Liver (tissue), 9 donors: ENCODE results near the gene ZNF438. TPM values are rescaled to one million over a fixed set of nuclear protein-coding genes. Genes with fewer than 3 reads are reported as not detected.

Source experiments
- DNase-seq: peaks from one replicate; pipeline ENCODE4 v3.0.0-alpha.2; 2017; ENCODE audit warnings: low spot score
- H3K27ac ChIP-seq, 2 donors: one replicate each; pipeline ENCODE4 v1.7.0; 2013; ENCODE audit warnings: inconsistent platforms in 2 of 2, low read length in 2 of 2, control low read depth in 1 of 2, low read depth in 1 of 2, mild to moderate bottlenecking in 1 of 2
- H3K27me3 ChIP-seq, 4 donors: one replicate each; pipeline versions ENCODE4 v1.6.1 to v1.7.0; 2013; ENCODE audit warnings: low read length in 3 of 4, inconsistent platforms in 1 of 4, mild to moderate bottlenecking in 1 of 4, moderate library complexity in 1 of 4; ENCODE audit not compliant: control insufficient read depth in 4 of 4, insufficient read depth in 4 of 4
- H3K36me3 ChIP-seq, 4 donors: one replicate each; pipeline versions ENCODE4 v1.6.1 to v1.7.0; 2013; ENCODE audit warnings: low read length in 3 of 4, mild to moderate bottlenecking in 3 of 4, low read depth in 1 of 4, moderate library complexity in 1 of 4; ENCODE audit not compliant: control insufficient read depth in 4 of 4, insufficient read depth in 3 of 4
- H3K4me1 ChIP-seq, 4 donors: one replicate each; pipeline versions ENCODE4 v1.6.1 to v1.7.0; 2013; ENCODE audit warnings: low read length in 3 of 4, mild to moderate bottlenecking in 3 of 4, moderate library complexity in 1 of 4; ENCODE audit not compliant: control insufficient read depth in 4 of 4, insufficient read depth in 4 of 4
- H3K4me3 ChIP-seq, 3 donors: one replicate each; pipeline versions ENCODE4 v1.6.1 to v1.7.0; 2013; ENCODE audit warnings: low read length in 3 of 3, control low read depth in 1 of 3, low read depth in 1 of 3, mild to moderate bottlenecking in 1 of 3
- H3K9ac ChIP-seq, 2 donors: one replicate each; pipeline ENCODE4 v1.7.0; 2013; ENCODE audit warnings: low read length in 2 of 2, mild to moderate bottlenecking in 2 of 2, moderate library complexity in 2 of 2, control low read depth in 1 of 2, low read depth in 1 of 2
- H3K9me3 ChIP-seq, 4 donors: one replicate each; pipeline versions ENCODE4 v1.6.1 to v1.7.0; 2013; ENCODE audit warnings: low read length in 3 of 4; ENCODE audit not compliant: control insufficient read depth in 4 of 4
- CTCF ChIP-seq: fragments of 150-350 bp; IDR thresholded peaks from 2 replicates; pipeline ENCODE4 v1.5.1; 2017; ENCODE audit warnings: improper control_type of control experiment, low read depth, low read length; ENCODE audit not compliant: missing input control
- FOXA1 ChIP-seq: IDR thresholded peaks from 2 replicates; pipeline ENCODE4 v1.6.1; 2016; ENCODE audit warnings: antibody characterized with exemption
- FOXA2 ChIP-seq: IDR thresholded peaks from 2 replicates; pipeline ENCODE4 v1.6.1; 2016; ENCODE audit warnings: antibody characterized with exemption
- GABPA ChIP-seq, 2 donors: IDR thresholded peaks in 1 of 2; conservative IDR thresholded peaks in 1 of 2; 2 replicates each; pipeline ENCODE4 v1.6.1; 2016; ENCODE audit warnings: antibody characterized with exemption in 2 of 2, mild to moderate bottlenecking in 1 of 2, moderate library complexity in 1 of 2
- HNF4A ChIP-seq, 2 donors: conservative IDR thresholded peaks; 2 replicates each; pipeline ENCODE4 v1.6.1; 2016; ENCODE audit warnings: antibody characterized with exemption in 2 of 2, mild to moderate bottlenecking in 2 of 2
- HNF4G ChIP-seq: IDR thresholded peaks from 2 replicates; pipeline ENCODE4 v1.6.1; 2016; ENCODE audit warnings: antibody characterized with exemption
- JUND ChIP-seq, 2 donors: IDR thresholded peaks; 2 replicates each; pipeline ENCODE4 v1.6.1; 2016; ENCODE audit warnings: antibody characterized with exemption in 2 of 2
- RAD21 ChIP-seq, 2 donors: IDR thresholded peaks; 2 replicates each; pipeline ENCODE4 v1.6.1; 2016; ENCODE audit warnings: antibody characterized with exemption in 2 of 2, mild to moderate bottlenecking in 2 of 2
- RXRA ChIP-seq, 2 donors: IDR thresholded peaks; 2 replicates each; pipeline ENCODE4 v1.6.1; 2017 to 2018; ENCODE audit warnings: antibody characterized with exemption in 2 of 2, mild to moderate bottlenecking in 1 of 2
- SP1 ChIP-seq: IDR thresholded peaks from 2 replicates; pipeline ENCODE4 v1.6.1; 2018; ENCODE audit warnings: antibody characterized with exemption, mild to moderate bottlenecking
- YY1 ChIP-seq: IDR thresholded peaks from 2 replicates; pipeline ENCODE4 v1.6.1; 2016; ENCODE audit warnings: antibody characterized with exemption, mild to moderate bottlenecking
- whole genome bisulfite sequencing: extraction: QIAGEN DNeasy Blood & Tissue Kit; methylation state at CpG from one replicate; pipeline ENCODE4 v1.1.7; 2013; 5-methylcytosine and 5-hydroxymethylcytosine counted together
- polyA plus RNA-seq, 2 donors: library from polyadenylated mRNA; stranded (reverse) in 1 of 2; unstranded in 1 of 2; fragments of 200-250 nt in 1 of 2; fragments of >200 nt in 1 of 2; fragmentation: Nextera tagmentation in 1 of 2; extraction: Ambion mirVana in 1 of 2; gene quantifications; one replicate each; pipeline versions ENCODE4 v1.2.1 to v1.2.3, GENCODE V29; 2013 to 2015
- total RNA-seq, 2 donors: library from RNA; depleted of rRNA; stranded (reverse); fragments of >200 nt; gene quantifications; one replicate each; pipeline ENCODE4 v1.2.3, GENCODE V29; 2014
- TF ChIP-seq, protein P1 (sequence below): IDR thresholded peaks from 2 replicates; pipeline ENCODE4 v1.6.1; 2016; ENCODE audit warnings: antibody characterized with exemption
- TF ChIP-seq, protein P2 (sequence below): IDR thresholded peaks from 2 replicates; pipeline ENCODE4 v1.6.1; 2016; ENCODE audit warnings: antibody characterized with exemption
- TF ChIP-seq, protein P3 (sequence below): IDR thresholded peaks from 2 replicates; pipeline ENCODE4 v1.6.1; 2016; ENCODE audit warnings: antibody characterized with exemption
- donor health status: healthy.
- donor health status: healthy.
- donor health status: healthy.
- donor health status: healthy.
- donor health status: healthy.

Gene ZNF438
- total and polyA plus RNA-seq, 4 donors: 1.9 to 2.9 (median 2.2) TPM

- H3K27ac ChIP-seq: no peak overlapping the region
- DNase-seq: no peak
- H3K36me3 ChIP-seq: peaks cover 0 to 5% (median 4%) of the 10 kb centered on the region in 4 donors
- H3K9ac ChIP-seq: no peak overlapping the region
- peaks cover 0 to 6% (median 5%) of the 10 kb centered on the region in 4 donors for H3K4me1 ChIP-seq
- no peaks in the 10 kb centered on the region for H3K9me3 ChIP-seq
- TF ChIP-seq YY1: no peak
- TF ChIP-seq RXRA (IDR thresholded peaks at IDR 0.05): no peak
- TF ChIP-seq HNF4A (conservative IDR thresholded peaks at IDR 0.05): no peak
- TF ChIP-seq RAD21 (IDR thresholded peaks at IDR 0.05): no peak
- TF ChIP-seq, protein P1, sequence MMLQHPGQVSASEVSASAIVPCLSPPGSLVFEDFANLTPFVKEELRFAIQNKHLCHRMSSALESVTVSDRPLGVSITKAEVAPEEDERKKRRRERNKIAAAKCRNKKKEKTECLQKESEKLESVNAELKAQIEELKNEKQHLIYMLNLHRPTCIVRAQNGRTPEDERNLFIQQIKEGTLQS: no peak
- TF ChIP-seq FOXA1: no peak
- TF ChIP-seq HNF4G: no peak
- TF ChIP-seq, protein P2, sequence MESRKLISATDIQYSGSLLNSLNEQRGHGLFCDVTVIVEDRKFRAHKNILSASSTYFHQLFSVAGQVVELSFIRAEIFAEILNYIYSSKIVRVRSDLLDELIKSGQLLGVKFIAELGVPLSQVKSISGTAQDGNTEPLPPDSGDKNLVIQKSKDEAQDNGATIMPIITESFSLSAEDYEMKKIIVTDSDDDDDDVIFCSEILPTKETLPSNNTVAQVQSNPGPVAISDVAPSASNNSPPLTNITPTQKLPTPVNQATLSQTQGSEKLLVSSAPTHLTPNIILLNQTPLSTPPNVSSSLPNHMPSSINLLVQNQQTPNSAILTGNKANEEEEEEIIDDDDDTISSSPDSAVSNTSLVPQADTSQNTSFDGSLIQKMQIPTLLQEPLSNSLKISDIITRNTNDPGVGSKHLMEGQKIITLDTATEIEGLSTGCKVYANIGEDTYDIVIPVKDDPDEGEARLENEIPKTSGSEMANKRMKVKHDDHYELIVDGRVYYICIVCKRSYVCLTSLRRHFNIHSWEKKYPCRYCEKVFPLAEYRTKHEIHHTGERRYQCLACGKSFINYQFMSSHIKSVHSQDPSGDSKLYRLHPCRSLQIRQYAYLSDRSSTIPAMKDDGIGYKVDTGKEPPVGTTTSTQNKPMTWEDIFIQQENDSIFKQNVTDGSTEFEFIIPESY: no peak
- TF ChIP-seq, protein P3, sequence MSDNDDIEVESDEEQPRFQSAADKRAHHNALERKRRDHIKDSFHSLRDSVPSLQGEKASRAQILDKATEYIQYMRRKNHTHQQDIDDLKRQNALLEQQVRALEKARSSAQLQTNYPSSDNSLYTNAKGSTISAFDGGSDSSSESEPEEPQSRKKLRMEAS: no peak
- TF ChIP-seq GABPA (IDR thresholded peaks at IDR 0.05 in 1 of 2, conservative IDR thresholded peaks at IDR 0.05 in 1 of 2): no peak
- no peak for TF ChIP-seq JUND (IDR thresholded peaks at IDR 0.05)
- TF ChIP-seq FOXA2: no peak
- H3K4me3 ChIP-seq: no peak overlapping the region
- 96% methylated on average over 11 of the region's 11 CpGs for WGBS
- H3K27me3 ChIP-seq: no peaks in the 10 kb centered on the region
These were observed 183.2 kb downstream of the ZNF438 start for GRCh38 chr10:30848396-30849032.

DNA sequence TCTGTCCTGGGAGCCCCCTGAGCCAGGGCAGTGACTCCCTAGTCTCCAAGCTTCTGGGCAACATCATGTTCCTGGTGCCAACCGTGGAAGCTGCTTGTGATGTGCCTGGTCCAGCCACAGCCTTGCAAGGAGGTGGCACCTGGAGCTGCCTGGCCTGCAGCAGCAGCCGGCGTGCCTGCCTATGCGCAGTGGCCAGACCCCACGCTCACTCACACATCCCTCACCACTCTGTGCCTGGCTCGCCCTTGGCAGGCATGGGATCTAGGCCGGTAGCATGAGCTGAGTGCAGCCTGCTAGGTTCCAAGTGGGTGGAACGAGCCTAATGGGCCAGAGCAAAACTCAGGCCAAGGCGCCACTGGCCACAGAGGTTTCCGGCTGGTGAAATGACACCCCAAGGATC is 184.0 kb downstream of the ZNF438 start:
- H3K4me1 ChIP-seq: peaks cover 0 to 6% (median 5%) of the 10 kb centered on the region in 4 donors
- H3K27ac ChIP-seq: no peak overlapping the region
- no peaks in the 10 kb centered on the region for H3K9me3 ChIP-seq
- no peak for DNase-seq
- H3K9ac ChIP-seq: no peak overlapping the region
- WGBS: 98% methylated on average over 10 of the region's 10 CpGs
- TF ChIP-seq HNF4A (conservative IDR thresholded peaks at IDR 0.05) (no peak), FOXA2 (no peak), HNF4G (no peak), YY1 (no peak), SP1 (no peak), RAD21 (IDR thresholded peaks at IDR 0.05) (no peak), GABPA (IDR thresholded peaks at IDR 0.05 in 1 of 2, conservative IDR thresholded peaks at IDR 0.05 in 1 of 2) (no peak), CTCF (no peak), FOXA1 (no peak), RXRA (IDR thresholded peaks at IDR 0.05) (no peak)
- TF ChIP-seq, protein P2: no peak
- TF ChIP-seq, protein P3: no peak
- TF ChIP-seq, protein P1: no peak
- H3K4me3 ChIP-seq: no peak overlapping the region
- peaks cover 0 to 5% (median 4%) of the 10 kb centered on the region in 4 donors for H3K36me3 ChIP-seq
- H3K27me3 ChIP-seq: no peaks in the 10 kb centered on the region
